HepG2 (cell line): ENCODE data around the gene SH3GL1. TPM values are rescaled to one million over a fixed set of nuclear protein-coding genes. Genes with fewer than 3 reads are reported as not detected.

Experiments used
- ELF3 ChIP-seq: IDR thresholded peaks from 2 replicates; pipeline ENCODE4 v1.6.1; 2016; ENCODE audit warnings: missing genetic modification reagents, missing compliant biosample characterization
- FOXC1 ChIP-seq: sonication (generic); formaldehyde crosslinking; IDR thresholded peaks from 2 replicates; pipeline ENCODE4 v1.8.0; 2022; ENCODE audit warnings: mild to moderate bottlenecking, missing genetic modification reagents, borderline replicate concordance
- KDM5A ChIP-seq: fragments of 200-600 bp; sonication (generic); IDR thresholded peaks from 2 replicates; pipeline ENCODE4 v1.7.0; 2018; ENCODE audit warnings: antibody characterized with exemption, mild to moderate bottlenecking, low read length, borderline replicate concordance
- KLF6 ChIP-seq: IDR thresholded peaks from 2 replicates; pipeline ENCODE4 v1.8.0; 2016; ENCODE audit warnings: missing biosample characterization, missing genetic modification reagents
- RFX3 ChIP-seq: IDR thresholded peaks from 2 replicates; pipeline ENCODE4 v1.6.1; 2016; ENCODE audit warnings: missing biosample characterization, missing genetic modification reagents
- SRSF1 ChIP-seq: fragments of 200-400 bp; formaldehyde crosslinking; optimal IDR thresholded peaks from 2 replicates; pipeline ENCODE3; 2017; ENCODE audit warnings: mild to moderate bottlenecking, low read depth, low read length, moderate library complexity
- ZNF234 ChIP-seq: sonication (generic); formaldehyde crosslinking; conservative IDR thresholded peaks from 2 replicates; pipeline ENCODE4 v1.5.1; 2020; ENCODE audit warnings: mild to moderate bottlenecking, missing genetic modification reagents
- ZNF331 ChIP-seq: sonication (generic); formaldehyde crosslinking; IDR thresholded peaks from 2 replicates; pipeline ENCODE4 v1.4.0; 2020; ENCODE audit warnings: missing genetic modification reagents
- ZNF563 ChIP-seq: sonication (generic); formaldehyde crosslinking; IDR thresholded peaks from 2 replicates; pipeline ENCODE4 v1.8.0; 2022; ENCODE audit warnings: mild to moderate bottlenecking, moderate library complexity, missing genetic modification reagents
- ZNF768 ChIP-seq: sonication (generic); formaldehyde crosslinking; IDR thresholded peaks from 2 replicates; pipeline ENCODE4 v1.4.0; 2020; ENCODE audit warnings: missing genetic modification reagents
- ZNF781 ChIP-seq: sonication (generic); formaldehyde crosslinking; IDR thresholded peaks from 2 replicates; pipeline ENCODE4 v1.5.1; 2020; ENCODE audit warnings: borderline replicate concordance, mild to moderate bottlenecking, missing genetic modification reagents; ENCODE audit errors: not compliant biosample characterization
- ZNF839 ChIP-seq: sonication (generic); formaldehyde crosslinking; IDR thresholded peaks from 2 replicates; pipeline ENCODE4 v1.4.0; 2020; ENCODE audit warnings: missing genetic modification reagents, mild to moderate bottlenecking, borderline replicate concordance
- ZSCAN30 ChIP-seq: sonication (generic); formaldehyde crosslinking; IDR thresholded peaks from 2 replicates; pipeline ENCODE4 v1.5.0; 2020; ENCODE audit warnings: mild to moderate bottlenecking, missing genetic modification reagents
- polyA plus RNA-seq, 8 experiments: library from polyadenylated mRNA; depleted of rRNA in 3 of 8; stranded (reverse) in 7 of 8; unstranded in 1 of 8; fragments of >200 nt; fragmentation: Illumina TruSeq in 4 of 8; extraction: Trizol in 4 of 8; gene quantifications; 2 replicates each; pipeline versions ENCODE4 v1.2.1 to v1.2.3, GENCODE V29; 2011 to 2016; ENCODE audit warnings: low read depth in 4 of 8, missing spikeins in 1 of 8, mixed read lengths in 1 of 8; ENCODE audit not compliant: insufficient read depth in 1 of 8
- total RNA-seq, 5 experiments: library from RNA; depleted of rRNA; stranded (reverse); fragments of >200 nt; fragmentation: Illumina TruSeq; extraction: Trizol; gene quantifications; 2 replicates each; pipeline ENCODE4 v1.2.3, GENCODE V29; 2016; ENCODE audit warnings: low read depth in 1 of 5
- TF ChIP-seq, protein P1 (sequence below): sonication (generic); formaldehyde crosslinking; IDR thresholded peaks from 2 replicates; pipeline ENCODE4; 2020; ENCODE audit warnings: missing genetic modification reagents, mild to moderate bottlenecking, borderline replicate concordance
- TF ChIP-seq, protein P2 (sequence below): fragments of 450-650 bp; IDR thresholded peaks from 2 replicates; pipeline ENCODE4 v1.6.1; 2017
- TF ChIP-seq, protein P3 (sequence below): sonication (generic); formaldehyde crosslinking; IDR thresholded peaks from 2 replicates; pipeline ENCODE4 v1.4.0; 2020; ENCODE audit warnings: mild to moderate bottlenecking, missing genetic modification reagents
- TF ChIP-seq, protein P4 (sequence below): sonication (generic); formaldehyde crosslinking; IDR thresholded peaks from 2 replicates; pipeline ENCODE4 v1.4.0; 2020; ENCODE audit warnings: mild to moderate bottlenecking, missing genetic modification reagents
- TF ChIP-seq, protein P5 (sequence below), 2 experiments: sonication (generic) in 1 of 2; formaldehyde crosslinking in 1 of 2; IDR thresholded peaks; 2 replicates each; pipeline versions ENCODE4 v1.4.0 to v1.6.1; 2016 to 2020; ENCODE audit warnings: borderline replicate concordance in 1 of 2, low read depth in 1 of 2, mild to moderate bottlenecking in 1 of 2, missing genetic modification reagents in 1 of 2

Gene SH3GL1
- total and polyA plus RNA-seq, 2 of the 13 experiments (the other 11 are each of a cell fraction or from before 2014, with no cell fraction given), result 33.0 to 45.1 TPM

DNA sequence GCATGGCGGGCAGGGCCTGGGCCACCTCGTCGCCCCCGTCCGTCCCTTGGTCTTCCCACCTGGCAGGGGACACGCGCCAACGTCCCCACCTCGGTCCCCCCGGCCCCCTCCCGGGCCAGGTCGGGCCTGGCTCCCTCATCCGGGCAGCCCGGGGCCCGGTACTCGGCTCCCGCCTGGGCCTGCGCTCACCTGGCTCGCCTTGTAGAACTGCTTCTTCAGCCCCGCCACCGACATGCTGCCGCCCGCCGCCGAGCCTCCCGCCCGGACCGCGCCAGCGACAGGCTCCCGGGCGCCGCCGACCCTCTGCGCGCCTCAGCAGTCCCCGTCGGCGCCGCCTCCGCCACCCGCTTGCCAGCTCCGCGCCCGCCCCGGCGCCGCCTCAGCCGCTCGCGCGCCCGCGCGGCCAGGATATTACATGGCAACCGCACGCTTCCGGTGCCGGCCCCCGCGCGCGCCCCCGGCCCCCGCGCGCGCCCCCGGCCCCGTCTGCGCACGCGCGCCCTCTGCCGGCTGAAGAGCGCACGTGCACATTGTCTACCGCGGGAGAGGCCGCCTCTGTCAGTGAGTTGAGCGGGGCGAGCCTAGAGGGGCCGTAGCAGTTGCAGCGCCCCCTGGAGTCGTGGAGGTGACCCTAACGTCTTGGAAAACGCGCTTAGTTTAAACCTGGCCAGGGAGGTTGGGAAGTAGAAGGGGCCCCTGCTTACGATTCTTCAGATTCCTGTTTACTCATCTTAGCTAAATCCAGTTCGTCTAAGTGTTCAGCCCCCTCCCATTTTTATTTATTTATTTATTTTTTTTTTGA is at the start of gene SH3GL1 (continued):
- peak; percentile 4 for TF ChIP-seq ZNF781 (CRISPR knock-in tag)
- TF ChIP-seq, protein P1, sequence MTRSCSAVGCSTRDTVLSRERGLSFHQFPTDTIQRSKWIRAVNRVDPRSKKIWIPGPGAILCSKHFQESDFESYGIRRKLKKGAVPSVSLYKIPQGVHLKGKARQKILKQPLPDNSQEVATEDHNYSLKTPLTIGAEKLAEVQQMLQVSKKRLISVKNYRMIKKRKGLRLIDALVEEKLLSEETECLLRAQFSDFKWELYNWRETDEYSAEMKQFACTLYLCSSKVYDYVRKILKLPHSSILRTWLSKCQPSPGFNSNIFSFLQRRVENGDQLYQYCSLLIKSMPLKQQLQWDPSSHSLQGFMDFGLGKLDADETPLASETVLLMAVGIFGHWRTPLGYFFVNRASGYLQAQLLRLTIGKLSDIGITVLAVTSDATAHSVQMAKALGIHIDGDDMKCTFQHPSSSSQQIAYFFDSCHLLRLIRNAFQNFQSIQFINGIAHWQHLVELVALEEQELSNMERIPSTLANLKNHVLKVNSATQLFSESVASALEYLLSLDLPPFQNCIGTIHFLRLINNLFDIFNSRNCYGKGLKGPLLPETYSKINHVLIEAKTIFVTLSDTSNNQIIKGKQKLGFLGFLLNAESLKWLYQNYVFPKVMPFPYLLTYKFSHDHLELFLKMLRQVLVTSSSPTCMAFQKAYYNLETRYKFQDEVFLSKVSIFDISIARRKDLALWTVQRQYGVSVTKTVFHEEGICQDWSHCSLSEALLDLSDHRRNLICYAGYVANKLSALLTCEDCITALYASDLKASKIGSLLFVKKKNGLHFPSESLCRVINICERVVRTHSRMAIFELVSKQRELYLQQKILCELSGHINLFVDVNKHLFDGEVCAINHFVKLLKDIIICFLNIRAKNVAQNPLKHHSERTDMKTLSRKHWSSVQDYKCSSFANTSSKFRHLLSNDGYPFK (CRISPR knock-in tag), result peak; percentile 55; the same call in 1 of the 2 replicates
- peak; percentile 58; the same call in 1 of the 2 replicates for TF ChIP-seq ZNF563 (CRISPR knock-in tag)
- TF ChIP-seq ZNF839 (CRISPR knock-in tag), result no peak
- TF ChIP-seq, protein P2, sequence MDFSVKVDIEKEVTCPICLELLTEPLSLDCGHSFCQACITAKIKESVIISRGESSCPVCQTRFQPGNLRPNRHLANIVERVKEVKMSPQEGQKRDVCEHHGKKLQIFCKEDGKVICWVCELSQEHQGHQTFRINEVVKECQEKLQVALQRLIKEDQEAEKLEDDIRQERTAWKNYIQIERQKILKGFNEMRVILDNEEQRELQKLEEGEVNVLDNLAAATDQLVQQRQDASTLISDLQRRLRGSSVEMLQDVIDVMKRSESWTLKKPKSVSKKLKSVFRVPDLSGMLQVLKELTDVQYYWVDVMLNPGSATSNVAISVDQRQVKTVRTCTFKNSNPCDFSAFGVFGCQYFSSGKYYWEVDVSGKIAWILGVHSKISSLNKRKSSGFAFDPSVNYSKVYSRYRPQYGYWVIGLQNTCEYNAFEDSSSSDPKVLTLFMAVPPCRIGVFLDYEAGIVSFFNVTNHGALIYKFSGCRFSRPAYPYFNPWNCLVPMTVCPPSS, result no peak
- 0 out of 2 replicates have a peak, but pooled peaks have one; percentile 27 for TF ChIP-seq FOXC1 (CRISPR knock-in tag)
- TF ChIP-seq KLF6, result 0 out of 2 replicates have a peak, but pooled peaks have one; percentile 51
- TF ChIP-seq KDM5A, result 0 out of 2 replicates have a peak, but pooled peaks have one; percentile 19
- TF ChIP-seq ZNF768, result peak; percentile 60
- peak; percentile 80 for TF ChIP-seq ELF3 (CRISPR knock-in tag)
- TF ChIP-seq ZNF234, result no peak
- TF ChIP-seq, protein P3, sequence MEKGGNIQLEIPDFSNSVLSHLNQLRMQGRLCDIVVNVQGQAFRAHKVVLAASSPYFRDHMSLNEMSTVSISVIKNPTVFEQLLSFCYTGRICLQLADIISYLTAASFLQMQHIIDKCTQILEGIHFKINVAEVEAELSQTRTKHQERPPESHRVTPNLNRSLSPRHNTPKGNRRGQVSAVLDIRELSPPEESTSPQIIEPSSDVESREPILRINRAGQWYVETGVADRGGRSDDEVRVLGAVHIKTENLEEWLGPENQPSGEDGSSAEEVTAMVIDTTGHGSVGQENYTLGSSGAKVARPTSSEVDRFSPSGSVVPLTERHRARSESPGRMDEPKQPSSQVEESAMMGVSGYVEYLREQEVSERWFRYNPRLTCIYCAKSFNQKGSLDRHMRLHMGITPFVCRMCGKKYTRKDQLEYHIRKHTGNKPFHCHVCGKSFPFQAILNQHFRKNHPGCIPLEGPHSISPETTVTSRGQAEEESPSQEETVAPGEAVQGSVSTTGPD (CRISPR knock-in tag), result no peak
- TF ChIP-seq, protein P4, sequence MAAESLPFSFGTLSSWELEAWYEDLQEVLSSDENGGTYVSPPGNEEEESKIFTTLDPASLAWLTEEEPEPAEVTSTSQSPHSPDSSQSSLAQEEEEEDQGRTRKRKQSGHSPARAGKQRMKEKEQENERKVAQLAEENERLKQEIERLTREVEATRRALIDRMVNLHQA, result no peak
- no peak for TF ChIP-seq RFX3 (CRISPR knock-in tag)
- TF ChIP-seq ZNF331 (CRISPR knock-in tag), result peak; percentile 85
- TF ChIP-seq, protein P5, sequence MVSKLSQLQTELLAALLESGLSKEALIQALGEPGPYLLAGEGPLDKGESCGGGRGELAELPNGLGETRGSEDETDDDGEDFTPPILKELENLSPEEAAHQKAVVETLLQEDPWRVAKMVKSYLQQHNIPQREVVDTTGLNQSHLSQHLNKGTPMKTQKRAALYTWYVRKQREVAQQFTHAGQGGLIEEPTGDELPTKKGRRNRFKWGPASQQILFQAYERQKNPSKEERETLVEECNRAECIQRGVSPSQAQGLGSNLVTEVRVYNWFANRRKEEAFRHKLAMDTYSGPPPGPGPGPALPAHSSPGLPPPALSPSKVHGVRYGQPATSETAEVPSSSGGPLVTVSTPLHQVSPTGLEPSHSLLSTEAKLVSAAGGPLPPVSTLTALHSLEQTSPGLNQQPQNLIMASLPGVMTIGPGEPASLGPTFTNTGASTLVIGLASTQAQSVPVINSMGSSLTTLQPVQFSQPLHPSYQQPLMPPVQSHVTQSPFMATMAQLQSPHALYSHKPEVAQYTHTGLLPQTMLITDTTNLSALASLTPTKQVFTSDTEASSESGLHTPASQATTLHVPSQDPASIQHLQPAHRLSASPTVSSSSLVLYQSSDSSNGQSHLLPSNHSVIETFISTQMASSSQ (IDR thresholded peaks at IDR 0.05; ENCODE audit: low read depth), result no peak
- TF ChIP-seq, protein P5 (CRISPR knock-in tag; IDR thresholded peaks at IDR 0.05; ENCODE audit: borderline replicate concordance), result peak; percentile 67
- 0 out of 2 replicates have a peak, but pooled peaks have one; percentile 33 for TF ChIP-seq ZSCAN30
- no peak for TF ChIP-seq SRSF1
